ENCODE measurements around the gene SLC35C1. TPM values are rescaled to one million over a fixed set of nuclear protein-coding genes. Genes with fewer than 3 reads are reported as not detected.
"Not testable (repeated sequence)": the region's sequence is repeated elsewhere in the genome, so short reads cannot be mapped to it uniquely, and the experiment has no call there.

The SLC35C1 gene
- total RNA-seq, 1 donor from 2014 or later = 31.9 TPM

DNA sequence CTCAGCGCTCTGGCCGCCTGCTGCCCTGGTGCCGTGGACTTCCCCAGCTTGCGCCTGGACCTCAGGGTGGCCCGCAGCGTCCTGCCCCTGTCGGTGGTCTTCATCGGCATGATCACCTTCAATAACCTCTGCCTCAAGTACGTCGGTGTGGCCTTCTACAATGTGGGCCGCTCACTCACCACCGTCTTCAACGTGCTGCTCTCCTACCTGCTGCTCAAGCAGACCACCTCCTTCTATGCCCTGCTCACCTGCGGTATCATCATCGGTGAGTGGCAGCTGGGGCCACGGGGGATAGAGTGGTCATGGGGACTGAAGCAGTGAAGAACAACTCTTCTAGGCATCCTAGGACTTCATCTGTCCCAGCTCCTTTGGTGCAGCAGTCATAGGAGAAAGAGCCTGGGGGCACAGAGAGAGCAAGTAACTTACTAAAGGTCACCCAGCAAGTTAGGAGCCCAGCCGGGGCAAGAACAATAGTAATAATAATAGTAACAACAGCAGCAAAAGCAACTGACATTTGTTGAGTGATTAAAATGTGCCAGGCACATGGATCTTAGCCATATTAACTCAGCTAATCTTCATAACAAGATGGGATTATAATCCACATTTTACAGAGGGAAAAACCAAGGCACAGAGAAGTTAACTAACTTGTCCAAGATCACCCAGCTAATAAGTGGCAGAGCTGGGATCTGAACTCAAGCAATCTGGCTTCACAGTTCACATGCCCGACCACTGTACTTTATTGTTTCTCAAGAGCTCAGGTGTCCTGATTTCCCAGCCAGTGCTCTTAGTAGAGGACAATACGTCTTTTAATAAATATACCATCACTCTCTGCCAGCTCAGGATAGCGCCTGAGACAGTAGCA, 1.4 kb downstream of the SLC35C1 start:
- DNase-seq (ENCODE audit: low spot score) = no peak
- TF ChIP-seq, protein P1, sequence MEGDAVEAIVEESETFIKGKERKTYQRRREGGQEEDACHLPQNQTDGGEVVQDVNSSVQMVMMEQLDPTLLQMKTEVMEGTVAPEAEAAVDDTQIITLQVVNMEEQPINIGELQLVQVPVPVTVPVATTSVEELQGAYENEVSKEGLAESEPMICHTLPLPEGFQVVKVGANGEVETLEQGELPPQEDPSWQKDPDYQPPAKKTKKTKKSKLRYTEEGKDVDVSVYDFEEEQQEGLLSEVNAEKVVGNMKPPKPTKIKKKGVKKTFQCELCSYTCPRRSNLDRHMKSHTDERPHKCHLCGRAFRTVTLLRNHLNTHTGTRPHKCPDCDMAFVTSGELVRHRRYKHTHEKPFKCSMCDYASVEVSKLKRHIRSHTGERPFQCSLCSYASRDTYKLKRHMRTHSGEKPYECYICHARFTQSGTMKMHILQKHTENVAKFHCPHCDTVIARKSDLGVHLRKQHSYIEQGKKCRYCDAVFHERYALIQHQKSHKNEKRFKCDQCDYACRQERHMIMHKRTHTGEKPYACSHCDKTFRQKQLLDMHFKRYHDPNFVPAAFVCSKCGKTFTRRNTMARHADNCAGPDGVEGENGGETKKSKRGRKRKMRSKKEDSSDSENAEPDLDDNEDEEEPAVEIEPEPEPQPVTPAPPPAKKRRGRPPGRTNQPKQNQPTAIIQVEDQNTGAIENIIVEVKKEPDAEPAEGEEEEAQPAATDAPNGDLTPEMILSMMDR (IDR thresholded peaks at IDR 0.05) = no peak
- H3K4me1 Mint-ChIP-seq (ENCODE audit: low read depth) = peaks cover 53% of the 10 kb centered on the region
- H3K27me3 Mint-ChIP-seq (ENCODE audit: low read depth) = no peaks in the 10 kb centered on the region
- H3K9me3 Mint-ChIP-seq (ENCODE audit: low read depth) = no peaks in the 10 kb centered on the region
- H3K36me3 Mint-ChIP-seq (ENCODE audit: low read depth) = peaks cover 15% of the 10 kb centered on the region
- H3K27ac Mint-ChIP-seq (ENCODE audit: unreplicated experiment) = peak overlapping the region; percentile 67
- peak overlapping the region; percentile 96 for H3K4me3 Mint-ChIP-seq (ENCODE audit: unreplicated experiment)

DNA sequence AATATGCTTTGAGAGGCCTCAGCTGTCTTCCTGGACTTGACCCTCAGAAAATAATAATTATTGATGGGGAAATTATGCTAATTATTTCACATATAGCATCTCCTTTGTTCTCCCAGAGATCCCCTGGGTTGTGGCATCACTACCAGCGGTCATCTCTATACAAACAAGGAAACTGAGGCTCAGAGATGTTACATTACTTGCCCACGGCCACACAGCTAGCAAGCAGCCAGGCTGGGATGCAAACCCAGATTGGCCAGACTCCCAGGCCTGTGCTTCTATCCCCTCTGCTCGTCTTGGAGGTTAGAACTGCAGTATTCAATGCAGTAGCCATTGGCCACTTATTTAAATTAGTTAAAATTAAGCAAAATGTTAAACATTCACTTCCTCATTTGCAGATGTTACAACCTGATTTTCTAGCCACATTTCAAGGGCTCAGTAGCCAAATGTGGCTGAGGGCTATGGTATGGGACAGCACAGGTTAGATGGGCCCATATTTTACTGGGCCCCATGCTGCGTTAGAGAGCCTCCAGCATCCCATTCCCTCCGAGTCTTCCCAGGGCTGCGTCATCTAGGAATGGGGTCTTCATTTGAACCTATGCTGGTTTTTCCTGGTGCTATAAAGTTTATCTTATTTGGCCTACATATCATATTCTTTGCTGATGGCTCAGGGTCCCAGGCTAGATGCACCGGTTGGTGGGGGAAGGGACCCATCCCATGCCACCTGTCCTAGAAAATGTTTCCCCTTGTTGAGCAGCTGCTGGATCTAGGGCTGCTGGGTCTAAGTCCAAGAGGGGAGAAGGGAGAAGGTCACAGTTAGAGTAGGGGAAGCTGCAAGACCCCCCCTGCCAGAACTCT, 2.2 kb downstream of the SLC35C1 start:
- TF ChIP-seq, protein P1 (IDR thresholded peaks at IDR 0.05) = no peak

GRCh38 chr11:45807792-45808238, 2.9 kb downstream of the SLC35C1 start:
- H3K27ac Mint-ChIP-seq (ENCODE audit: unreplicated experiment) = no peak overlapping the region
- H3K9me3 Mint-ChIP-seq (ENCODE audit: low read depth) = no peaks in the 10 kb centered on the region
- TF ChIP-seq, protein P1 (IDR thresholded peaks at IDR 0.05) = no peak
- DNase-seq (ENCODE audit: low spot score) = no peak
- no peaks in the 10 kb centered on the region for H3K27me3 Mint-ChIP-seq (ENCODE audit: low read depth)
- peaks cover 15% of the 10 kb centered on the region for H3K36me3 Mint-ChIP-seq (ENCODE audit: low read depth)
- peak overlapping the region; percentile 96 for H3K4me3 Mint-ChIP-seq (ENCODE audit: unreplicated experiment)
- peaks cover 41% of the 10 kb centered on the region for H3K4me1 Mint-ChIP-seq (ENCODE audit: low read depth)

More for the DNA sequence above, 2.2 kb downstream of the SLC35C1 start:
- Mint-ChIP-seq H3K27me3 (ENCODE audit: low read depth) (no peaks in the 10 kb centered on the region), H3K4me3 (ENCODE audit: unreplicated experiment) (peak overlapping the region; percentile 96), H3K9me3 (ENCODE audit: low read depth) (no peaks in the 10 kb centered on the region), H3K36me3 (ENCODE audit: low read depth) (peaks cover 15% of the 10 kb centered on the region), H3K27ac (ENCODE audit: unreplicated experiment) (no peak overlapping the region), H3K4me1 (ENCODE audit: low read depth) (peaks cover 47% of the 10 kb centered on the region)
- DNase-seq (ENCODE audit: low spot score) = no peak

- not testable (repeated sequence) for H3K27ac Mint-ChIP-seq (ENCODE audit: unreplicated experiment); H3K4me3 Mint-ChIP-seq (ENCODE audit: unreplicated experiment); H3K9me3 Mint-ChIP-seq (ENCODE audit: low read depth); H3K27me3 Mint-ChIP-seq (ENCODE audit: low read depth); DNase-seq (ENCODE audit: low spot score)
- peaks cover 40% of the 10 kb centered on the region for H3K4me1 Mint-ChIP-seq (ENCODE audit: low read depth)
- H3K36me3 Mint-ChIP-seq (ENCODE audit: low read depth) = peaks cover 15% of the 10 kb centered on the region
Measured at GRCh38 chr11:45808427-45808826, 3.5 kb downstream of the SLC35C1 start.

GRCh38 chr11:45809456-45810395, 4.8 kb downstream of the SLC35C1 start:
- no peak for DNase-seq (ENCODE audit: low spot score)
- Mint-ChIP-seq H3K27ac (ENCODE audit: unreplicated experiment) (peak overlapping the region; percentile 63), H3K4me3 (ENCODE audit: unreplicated experiment) (no peak overlapping the region), H3K27me3 (ENCODE audit: low read depth) (no peaks in the 10 kb centered on the region), H3K4me1 (ENCODE audit: low read depth) (peaks cover 37% of the 10 kb centered on the region), H3K36me3 (ENCODE audit: low read depth) (peaks cover 15% of the 10 kb centered on the region), H3K9me3 (ENCODE audit: low read depth) (no peaks in the 10 kb centered on the region)
- TF ChIP-seq, protein P1 (IDR thresholded peaks at IDR 0.05) = no peak

Data from chondrocyte (in vitro differentiated cells).